K562 (cell line): Measurements from ENCODE around the gene ZNF366.

Source experiments
- EP300 ChIP-seq: IDR thresholded peaks from 2 replicates; pipeline ENCODE4 v1.6.1; 2012; ENCODE audit warnings: low read length, improper control_type of control experiment
- ILK ChIP-seq: fragments of 450-650 bp; IDR thresholded peaks from 2 replicates; pipeline ENCODE4 v1.6.1; 2016; ENCODE audit warnings: missing genetic modification characterization, low read depth, mild to moderate bottlenecking, missing compliant biosample characterization, moderate library complexity, borderline replicate concordance
- NFYB ChIP-seq: IDR thresholded peaks from 2 replicates; pipeline ENCODE4 v1.6.1; 2011; ENCODE audit warnings: mild to moderate bottlenecking, moderate library complexity; ENCODE audit not compliant: insufficient read length; ENCODE audit errors: extremely low read depth
- PREB ChIP-seq: sonication (generic); formaldehyde crosslinking; IDR thresholded peaks from 2 replicates; pipeline ENCODE4 v1.8.1; 2023; ENCODE audit warnings: mild to moderate bottlenecking, missing genetic modification reagents
- ZBTB11 ChIP-seq, 3 experiments: fragments of 200-800 bp in 1 of 3; fragments of 250-450 bp in 1 of 3; fragments of 450-650 bp in 1 of 3; sonication (Bioruptor Pico) in 1 of 3; sonication (Bioruptor generic) in 1 of 3; formaldehyde crosslinking in 1 of 3; IDR thresholded peaks; 2 replicates each; pipeline versions ENCODE4 v1.6.1 to v1.8.0; 2016 to 2022; ENCODE audit warnings: mild to moderate bottlenecking in 2 of 3, missing genetic modification characterization in 2 of 3, missing compliant biosample characterization in 1 of 3, moderate library complexity in 1 of 3
- TF ChIP-seq, protein P1 (sequence below): sonication (generic); formaldehyde crosslinking; IDR thresholded peaks from 2 replicates; pipeline ENCODE4 v1.9.0; 2022; ENCODE audit warnings: mild to moderate bottlenecking, missing genetic modification reagents
- TF ChIP-seq, protein P2 (sequence below), 2 experiments: fragments of 450-650 bp; formaldehyde crosslinking in 1 of 2; IDR thresholded peaks; 2 replicates each; pipeline versions ENCODE4 v1.4.0 to v1.6.1; 2014 to 2020; ENCODE audit warnings: mild to moderate bottlenecking in 2 of 2, borderline replicate concordance in 1 of 2, low read depth in 1 of 2

DNA sequence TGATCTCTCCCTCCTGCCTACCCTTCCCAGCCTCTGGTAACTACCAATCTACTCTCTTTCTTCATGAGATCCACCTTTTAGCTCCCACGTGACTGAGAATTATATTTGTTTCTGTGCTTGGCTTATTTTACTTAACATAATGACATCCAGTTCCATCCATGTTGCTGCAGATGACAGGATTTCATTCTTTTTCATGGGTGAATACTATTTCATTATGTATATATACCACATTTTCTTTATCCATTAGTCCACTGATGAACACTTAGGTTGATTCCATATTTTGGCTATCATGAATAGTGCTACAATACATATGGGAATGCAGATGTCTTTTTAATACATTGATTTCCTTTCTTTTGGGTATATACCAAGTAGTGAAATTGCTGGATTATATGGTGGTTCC, 35.5 kb upstream of the ZNF366 start:
- TF ChIP-seq ILK (tag) (no peak), ZBTB11 (CRISPR knock-in tag; IDR thresholded peaks at IDR 0.05) (no peak), PREB (CRISPR knock-in tag) (no peak), NFYB (no peak), EP300 (no peak)
- TF ChIP-seq, protein P1, sequence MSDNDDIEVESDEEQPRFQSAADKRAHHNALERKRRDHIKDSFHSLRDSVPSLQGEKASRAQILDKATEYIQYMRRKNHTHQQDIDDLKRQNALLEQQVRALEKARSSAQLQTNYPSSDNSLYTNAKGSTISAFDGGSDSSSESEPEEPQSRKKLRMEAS: no peak
- TF ChIP-seq, protein P2, sequence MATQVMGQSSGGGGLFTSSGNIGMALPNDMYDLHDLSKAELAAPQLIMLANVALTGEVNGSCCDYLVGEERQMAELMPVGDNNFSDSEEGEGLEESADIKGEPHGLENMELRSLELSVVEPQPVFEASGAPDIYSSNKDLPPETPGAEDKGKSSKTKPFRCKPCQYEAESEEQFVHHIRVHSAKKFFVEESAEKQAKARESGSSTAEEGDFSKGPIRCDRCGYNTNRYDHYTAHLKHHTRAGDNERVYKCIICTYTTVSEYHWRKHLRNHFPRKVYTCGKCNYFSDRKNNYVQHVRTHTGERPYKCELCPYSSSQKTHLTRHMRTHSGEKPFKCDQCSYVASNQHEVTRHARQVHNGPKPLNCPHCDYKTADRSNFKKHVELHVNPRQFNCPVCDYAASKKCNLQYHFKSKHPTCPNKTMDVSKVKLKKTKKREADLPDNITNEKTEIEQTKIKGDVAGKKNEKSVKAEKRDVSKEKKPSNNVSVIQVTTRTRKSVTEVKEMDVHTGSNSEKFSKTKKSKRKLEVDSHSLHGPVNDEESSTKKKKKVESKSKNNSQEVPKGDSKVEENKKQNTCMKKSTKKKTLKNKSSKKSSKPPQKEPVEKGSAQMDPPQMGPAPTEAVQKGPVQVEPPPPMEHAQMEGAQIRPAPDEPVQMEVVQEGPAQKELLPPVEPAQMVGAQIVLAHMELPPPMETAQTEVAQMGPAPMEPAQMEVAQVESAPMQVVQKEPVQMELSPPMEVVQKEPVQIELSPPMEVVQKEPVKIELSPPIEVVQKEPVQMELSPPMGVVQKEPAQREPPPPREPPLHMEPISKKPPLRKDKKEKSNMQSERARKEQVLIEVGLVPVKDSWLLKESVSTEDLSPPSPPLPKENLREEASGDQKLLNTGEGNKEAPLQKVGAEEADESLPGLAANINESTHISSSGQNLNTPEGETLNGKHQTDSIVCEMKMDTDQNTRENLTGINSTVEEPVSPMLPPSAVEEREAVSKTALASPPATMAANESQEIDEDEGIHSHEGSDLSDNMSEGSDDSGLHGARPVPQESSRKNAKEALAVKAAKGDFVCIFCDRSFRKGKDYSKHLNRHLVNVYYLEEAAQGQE (IDR thresholded peaks at IDR 0.05; ENCODE audit: borderline replicate concordance): no peak
- TF ChIP-seq, protein P2 (CRISPR knock-in tag; IDR thresholded peaks at IDR 0.05; ENCODE audit: low read depth): no peak
